ENCODE results near the gene GSK3B. TPM values are rescaled to one million over a fixed set of nuclear protein-coding genes. Genes with fewer than 3 reads are reported as not detected.

Gene GSK3B
- total and polyA plus RNA-seq, 2 donors (not counting 3 experiments of a cell fraction or from before 2014, with no cell fraction given), result 22.1 to 50.1 TPM

- no peak overlapping the region for H2AFZ ChIP-seq (ENCODE audit: low read depth, low read length)
- no peak for TF ChIP-seq FOS (IDR thresholded peaks at IDR 0.05; ENCODE audit: borderline replicate concordance, insufficient read depth, low read length)
- TF ChIP-seq POLR2A (IDR thresholded peaks at IDR 0.05; ENCODE audit: low read depth, low read length), result no peak
- no peak for TF ChIP-seq MYC (IDR thresholded peaks at IDR 0.05; ENCODE audit: low read depth, low read length)
- TF ChIP-seq JUN (IDR thresholded peaks at IDR 0.05; ENCODE audit: borderline replicate concordance, insufficient read depth, insufficient read length, low read depth), result no peak
- TF ChIP-seq EZH2 (IDR thresholded peaks at IDR 0.05; ENCODE audit: borderline replicate concordance, low read depth, low read length, severe bottlenecking), result no peak
- no peak for TF ChIP-seq POLR2AphosphoS5 (IDR thresholded peaks at IDR 0.05; ENCODE audit: insufficient read depth, low read depth, low read length)
- no peak for TF ChIP-seq GATA2 (IDR thresholded peaks at IDR 0.05; ENCODE audit: insufficient read depth, insufficient read length, low read depth, low read length)
- TF ChIP-seq, protein P1, sequence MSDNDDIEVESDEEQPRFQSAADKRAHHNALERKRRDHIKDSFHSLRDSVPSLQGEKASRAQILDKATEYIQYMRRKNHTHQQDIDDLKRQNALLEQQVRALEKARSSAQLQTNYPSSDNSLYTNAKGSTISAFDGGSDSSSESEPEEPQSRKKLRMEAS (IDR thresholded peaks at IDR 0.05; ENCODE audit: insufficient read depth, insufficient read length), result no peak
- TF ChIP-seq, protein P2, sequence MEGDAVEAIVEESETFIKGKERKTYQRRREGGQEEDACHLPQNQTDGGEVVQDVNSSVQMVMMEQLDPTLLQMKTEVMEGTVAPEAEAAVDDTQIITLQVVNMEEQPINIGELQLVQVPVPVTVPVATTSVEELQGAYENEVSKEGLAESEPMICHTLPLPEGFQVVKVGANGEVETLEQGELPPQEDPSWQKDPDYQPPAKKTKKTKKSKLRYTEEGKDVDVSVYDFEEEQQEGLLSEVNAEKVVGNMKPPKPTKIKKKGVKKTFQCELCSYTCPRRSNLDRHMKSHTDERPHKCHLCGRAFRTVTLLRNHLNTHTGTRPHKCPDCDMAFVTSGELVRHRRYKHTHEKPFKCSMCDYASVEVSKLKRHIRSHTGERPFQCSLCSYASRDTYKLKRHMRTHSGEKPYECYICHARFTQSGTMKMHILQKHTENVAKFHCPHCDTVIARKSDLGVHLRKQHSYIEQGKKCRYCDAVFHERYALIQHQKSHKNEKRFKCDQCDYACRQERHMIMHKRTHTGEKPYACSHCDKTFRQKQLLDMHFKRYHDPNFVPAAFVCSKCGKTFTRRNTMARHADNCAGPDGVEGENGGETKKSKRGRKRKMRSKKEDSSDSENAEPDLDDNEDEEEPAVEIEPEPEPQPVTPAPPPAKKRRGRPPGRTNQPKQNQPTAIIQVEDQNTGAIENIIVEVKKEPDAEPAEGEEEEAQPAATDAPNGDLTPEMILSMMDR (IDR thresholded peaks at IDR 0.05; ENCODE audit: extremely low read depth in 1 of 2, insufficient read depth in 1 of 2, low read depth in 1 of 2, low read length in 2 of 2), result no peak
- no peaks in the 10 kb centered on the region for H4K20me1 ChIP-seq (replicated peaks; ENCODE audit: control insufficient read depth, extremely low read depth, insufficient read depth, low read length)
- no peak for FAIRE-seq
- H3K4me1 ChIP-seq (ENCODE audit: control insufficient read depth, extremely low read depth, insufficient read depth, low read length), result no peaks in the 10 kb centered on the region
- no peak overlapping the region for H3K4me3 ChIP-seq (replicated peaks in 1 of 3; ENCODE audit: insufficient read depth in 1 of 3, low read depth in 1 of 3, low read length in 3 of 3)
- H3K9ac ChIP-seq (replicated peaks; ENCODE audit: extremely low read depth, insufficient read depth, low read length), result no peak overlapping the region
- dilution Hi-C loops (cut with MboI; ENCODE audit: extremely low pct_ligation_motif_present, low sequenced_read_pairs), result no loop called here
- H3K9me1 ChIP-seq (replicated peaks; ENCODE audit: control insufficient read depth, extremely low read depth, insufficient read depth, low read length), result no peaks in the 10 kb centered on the region
- no TSS peak for BruUV-seq (replicated peaks)
- H3K36me3 ChIP-seq (ENCODE audit: control insufficient read depth in 2 of 2, extremely low read depth in 1 of 2, insufficient read depth in 2 of 2, low read length in 2 of 2), result no peaks in the 10 kb centered on the region
- H3K27ac ChIP-seq (ENCODE audit: insufficient read depth, low read depth, low read length), result no peak overlapping the region
- no peaks in the 10 kb centered on the region for H3K9me3 ChIP-seq (replicated peaks; ENCODE audit: control insufficient read depth, insufficient read depth, low read length)
- H3K4me2 ChIP-seq (ENCODE audit: insufficient read depth, low read length), result no peak overlapping the region
- ChIA-PET POLR2A (no interaction called here), CTCF (no interaction called here)
- no peaks in the 10 kb centered on the region for H3K27me3 ChIP-seq (ENCODE audit: control insufficient read depth in 2 of 2, insufficient read depth in 2 of 2, low read length in 2 of 2)
- intact Hi-C loops (cut with micrococcal nuclease), result no loop called here
- DNase-seq (ENCODE audit: low read depth, low spot score), result no peak
- no peaks in the 10 kb centered on the region for H3K79me2 ChIP-seq (ENCODE audit: control insufficient read depth, insufficient read depth, low read length)
Measured at GRCh38 chr3:119778811-119779210, 315.4 kb downstream of the GSK3B start.
